HG03045 (cell line): ENCODE results near the gene TRABD2A.
"Not testable (repeated sequence)": the region's sequence is repeated elsewhere in the genome, so short reads cannot be mapped to it uniquely, and the experiment has no call there.

Source experiments
- ATAC-seq: cut with Tn5 transposase; IDR thresholded peaks from one replicate; pipeline ENCODE4 v1.9.1; 2021; ENCODE audit warnings: mild to moderate bottlenecking, moderate library complexity; ENCODE audit not compliant: unreplicated experiment

Gene TRABD2A

GRCh38 chr2:84880645-84881521, at the start of gene TRABD2A:
TSS of gene TRABD2A (minus strand) at chr2:84881084. CDS start at chr2:84881039, 45 bp downstream.
- ATAC-seq, result no peak

GRCh38 chr2:84927275-84927627, 46.4 kb upstream of the TRABD2A start:
- no peak for ATAC-seq

DNA sequence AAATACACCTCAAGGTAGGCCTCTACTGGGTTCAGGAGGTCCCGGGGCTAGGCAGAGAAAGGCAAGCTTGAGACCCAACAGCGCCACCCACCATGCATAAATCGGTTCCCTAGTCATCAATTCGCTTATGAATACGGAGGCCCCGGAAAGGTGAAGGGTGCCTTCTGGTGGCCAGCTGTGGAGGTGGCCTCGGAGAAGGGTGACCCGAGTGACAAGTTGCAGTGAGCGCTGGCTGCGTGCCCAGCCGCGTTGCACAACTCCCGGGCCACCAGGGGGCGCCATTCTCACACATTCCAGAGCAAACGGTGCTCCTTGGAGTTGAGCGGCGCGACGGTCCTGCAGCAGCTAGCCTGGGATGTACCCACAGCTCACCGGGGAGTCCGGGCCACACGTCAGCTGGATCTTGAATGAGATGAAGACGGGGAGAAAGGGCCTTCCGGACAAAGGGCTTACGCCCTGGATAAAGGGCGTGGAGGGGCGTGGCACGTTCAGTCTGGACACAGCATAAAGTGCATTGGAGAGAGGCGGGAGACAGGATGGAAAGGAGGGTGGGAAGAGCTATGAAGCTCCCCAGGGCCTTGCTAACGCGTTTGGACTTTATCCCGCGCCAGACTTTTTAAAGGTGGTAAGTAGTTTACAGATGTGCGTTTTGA, 45.0 kb upstream of the TRABD2A start:
- ATAC-seq, result peak; percentile 80

DNA sequence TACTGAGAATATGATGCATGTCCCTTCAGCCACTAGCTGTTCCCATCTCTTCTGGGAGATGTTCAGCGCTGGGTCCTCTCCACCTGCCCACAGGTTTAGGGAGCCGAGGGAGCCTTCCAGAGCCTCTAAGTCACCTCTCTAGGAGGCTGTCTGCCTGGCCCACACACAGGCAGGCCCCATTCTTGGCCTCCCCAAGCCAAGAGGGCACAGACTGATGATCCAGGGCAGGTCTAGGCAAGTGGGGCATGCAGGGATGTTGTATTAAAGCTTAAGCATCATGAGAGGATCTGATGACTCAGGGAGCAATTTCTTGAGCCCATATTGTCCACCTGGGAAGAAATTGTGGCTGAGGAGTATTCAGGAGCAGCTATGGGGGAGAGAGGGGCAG, 44.4 kb upstream of the TRABD2A start:
- no peak for ATAC-seq

GRCh38 chr2:84924173-84925106, 43.6 kb upstream of the TRABD2A start:
- peak; percentile 33 for ATAC-seq

DNA sequence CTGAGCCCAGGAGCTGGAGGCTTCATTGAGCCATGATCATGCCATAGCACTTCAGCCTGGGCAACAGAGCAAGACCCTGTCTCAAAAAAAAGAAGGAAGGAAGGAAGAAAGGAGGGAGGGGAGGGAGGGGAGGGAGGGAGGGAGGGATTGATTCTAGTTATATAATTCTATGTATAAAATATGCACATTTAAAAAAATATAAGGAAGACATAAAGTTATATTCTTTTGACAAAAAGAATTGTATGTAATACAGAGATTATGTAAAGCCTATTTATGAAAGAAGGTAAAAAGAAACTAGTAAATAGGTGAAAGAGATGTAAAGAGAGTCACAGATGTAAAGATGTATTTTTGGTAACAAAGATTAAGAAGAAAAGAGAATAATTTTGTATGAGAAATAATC, 42.1 kb upstream of the TRABD2A start:
- ATAC-seq, result no peak

- peak; percentile 41 for ATAC-seq
Measured at GRCh38 chr2:84919885-84920580, 39.1 kb upstream of the TRABD2A start.

GRCh38 chr2:84918430-84918829, 37.5 kb upstream of the TRABD2A start:
- ATAC-seq, result no peak

- not testable (repeated sequence) for ATAC-seq
Measured at GRCh38 chr2:84917821-84918220, 36.9 kb upstream of the TRABD2A start.

DNA sequence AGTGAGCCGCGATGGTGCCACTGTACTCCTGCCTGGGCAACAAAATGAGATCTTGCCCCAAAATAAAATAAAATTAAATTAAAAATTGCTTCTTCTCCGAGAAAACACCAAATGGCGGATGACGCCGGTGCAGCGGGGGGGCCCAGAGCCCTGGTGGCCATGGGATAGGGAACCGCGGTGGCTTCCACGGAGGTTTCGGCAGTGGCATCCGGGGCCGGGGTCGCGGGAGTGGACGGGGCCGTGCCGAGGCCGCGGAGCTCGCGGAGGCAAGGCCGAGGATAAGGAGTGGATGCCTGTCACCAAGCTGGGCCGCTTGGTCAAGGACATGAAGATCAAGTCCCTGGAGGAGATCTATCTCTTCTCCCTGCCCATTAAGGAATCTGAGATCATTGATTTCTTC, 34.8 kb upstream of the TRABD2A start:
- ATAC-seq, result not testable (repeated sequence)

GRCh38 chr2:84914334-84914733, 33.5 kb upstream of the TRABD2A start:
- ATAC-seq, result no peak

- no peak for ATAC-seq
Measured at GRCh38 chr2:84912984-84913383, 32.1 kb upstream of the TRABD2A start.

DNA sequence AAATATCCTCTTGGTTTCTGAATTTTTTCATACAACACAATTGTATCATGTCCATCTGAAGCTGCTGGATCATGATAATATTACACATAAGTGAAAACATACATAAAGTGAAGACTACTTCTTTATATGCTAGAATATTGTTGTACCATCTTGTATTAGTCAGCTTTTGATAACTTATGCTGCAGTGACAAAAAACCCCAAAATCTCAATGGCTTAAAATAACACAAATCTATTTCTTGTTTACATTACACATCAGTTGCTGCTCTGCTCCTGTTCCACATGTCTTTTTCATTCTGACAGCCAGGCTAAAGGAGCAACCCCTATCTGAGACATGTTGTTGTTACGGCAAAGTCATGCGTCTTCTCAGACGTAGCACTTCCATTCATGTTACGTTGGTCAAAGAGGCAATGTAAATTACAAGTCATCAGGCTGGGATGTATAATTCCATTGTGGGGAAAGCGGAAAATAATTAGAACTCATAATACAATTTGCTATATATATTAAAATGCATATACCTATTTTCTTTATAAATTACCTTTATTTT, 30.3 kb upstream of the TRABD2A start:
- ATAC-seq, result no peak

GRCh38 chr2:84908948-84909713, 28.2 kb upstream of the TRABD2A start:
- no peak for ATAC-seq

- ATAC-seq, result no peak
Measured at GRCh38 chr2:84906900-84907714, 26.2 kb upstream of the TRABD2A start.

DNA sequence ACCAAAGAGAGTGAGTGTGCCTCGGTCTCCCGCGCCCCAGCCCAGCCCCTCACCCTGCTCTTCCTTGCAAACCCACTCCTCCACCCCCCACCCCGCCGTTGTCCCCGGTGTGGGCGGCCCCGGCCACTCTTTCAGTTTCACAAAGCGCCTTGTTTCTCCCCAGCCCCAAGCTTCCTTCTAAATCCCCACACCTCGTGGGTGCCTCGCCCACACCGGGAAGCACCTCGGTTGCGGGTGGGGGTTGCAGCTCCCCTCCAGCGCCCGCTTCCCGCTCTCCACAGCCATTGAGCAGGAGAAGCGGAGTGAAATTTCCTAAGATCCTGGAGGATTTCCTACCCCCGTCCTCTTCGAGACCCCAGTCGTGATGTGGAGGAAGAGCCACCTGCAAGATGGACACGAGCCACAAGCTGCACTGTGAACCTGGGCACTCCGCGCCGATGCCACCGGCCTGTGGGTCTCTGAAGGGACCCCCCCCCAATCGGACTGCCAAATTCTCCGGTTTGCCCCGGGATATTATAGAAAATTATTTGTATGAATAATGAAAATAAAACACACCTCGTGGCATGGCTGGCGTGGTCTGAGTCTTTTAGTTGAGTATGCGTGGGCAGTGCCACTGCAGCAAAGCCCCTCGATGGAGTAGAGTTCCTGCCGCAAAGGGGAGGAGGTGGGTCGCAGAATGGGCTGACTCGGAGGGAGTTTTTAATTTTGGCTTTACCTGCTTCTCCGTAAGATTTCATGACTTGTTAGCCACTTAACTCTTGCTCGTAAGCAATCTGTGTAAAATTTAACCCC, 25.4 kb upstream of the TRABD2A start:
- peak; percentile 36 for ATAC-seq

GRCh38 chr2:84905181-84906107, 24.6 kb upstream of the TRABD2A start, which contains the start of gene TMSB10:
TSS of gene TMSB10 (plus strand) at chr2:84905656.
- peak; percentile 74 for ATAC-seq
